ENCODE results near the gene DHX15.

The DHX15 gene

GRCh38 chr4:24582235-24582832, 2.0 kb downstream of the DHX15 start:
- no peak for DNase-seq (ENCODE audit: low read depth)

DNA sequence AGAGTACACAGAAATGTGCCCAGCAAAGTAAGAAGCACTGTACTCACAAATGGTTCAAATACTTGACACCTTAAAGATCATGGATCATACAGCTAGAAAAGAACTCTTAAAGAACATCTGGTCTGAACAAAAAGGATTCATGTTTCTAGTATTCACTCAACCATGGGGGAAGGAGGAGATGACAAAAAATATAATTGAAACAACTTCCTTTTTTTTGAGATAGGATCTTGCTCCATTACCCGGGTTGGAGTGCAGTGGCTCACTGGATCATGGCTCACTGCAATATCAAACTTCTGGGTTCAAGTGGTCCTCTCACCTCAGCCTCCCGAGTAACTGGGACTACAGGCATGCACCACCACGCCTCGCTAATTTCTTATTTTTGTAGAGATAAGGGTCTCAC, 6.0 kb downstream of the DHX15 start:
- DNase-seq (ENCODE audit: low read depth) = no peak

DNA sequence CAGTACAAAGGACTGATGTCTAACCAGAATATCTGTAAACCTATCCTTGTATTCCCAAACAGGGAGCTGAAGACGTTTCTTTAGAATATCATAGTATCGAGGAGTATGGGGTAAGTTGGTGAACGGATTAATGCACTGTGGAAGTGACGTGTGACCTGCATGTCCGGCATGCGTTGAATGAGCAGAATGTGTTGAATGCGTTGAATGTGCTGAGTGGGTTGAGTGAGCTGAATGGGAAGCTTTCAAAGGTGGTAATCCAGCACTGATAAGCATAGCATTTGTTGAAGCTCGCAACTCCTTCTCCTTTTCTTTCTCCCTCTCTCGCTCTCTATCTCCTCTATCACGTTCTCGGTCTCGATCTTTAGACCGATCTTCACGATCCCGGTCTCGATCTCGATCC, 8.1 kb downstream of the DHX15 start:
- DNase-seq (ENCODE audit: low read depth) = no peak

GRCh38 chr4:24574236-24574635, 10.1 kb downstream of the DHX15 start:
- DNase-seq (ENCODE audit: low read depth) = no peak

DNA sequence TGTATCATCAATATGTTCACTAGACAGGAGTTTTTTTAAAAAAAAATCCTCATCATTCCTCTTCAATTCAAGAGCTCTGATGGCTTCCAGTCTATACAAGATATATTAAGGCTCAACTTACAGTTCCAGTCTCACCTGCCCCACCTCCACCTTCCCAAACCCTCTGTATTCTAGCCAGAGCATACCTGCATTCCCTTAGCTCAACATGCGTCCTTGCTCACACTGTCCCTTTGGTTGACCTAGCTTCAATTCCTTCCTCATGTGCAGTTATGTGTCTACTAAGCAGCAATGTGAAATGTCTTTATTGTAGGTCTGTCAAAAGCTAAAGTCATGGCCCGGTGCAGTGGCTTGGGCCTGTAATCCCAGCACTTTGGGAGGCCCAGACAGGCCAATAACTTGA, 10.8 kb downstream of the DHX15 start:
- no peak for DNase-seq (ENCODE audit: low read depth)

DNA sequence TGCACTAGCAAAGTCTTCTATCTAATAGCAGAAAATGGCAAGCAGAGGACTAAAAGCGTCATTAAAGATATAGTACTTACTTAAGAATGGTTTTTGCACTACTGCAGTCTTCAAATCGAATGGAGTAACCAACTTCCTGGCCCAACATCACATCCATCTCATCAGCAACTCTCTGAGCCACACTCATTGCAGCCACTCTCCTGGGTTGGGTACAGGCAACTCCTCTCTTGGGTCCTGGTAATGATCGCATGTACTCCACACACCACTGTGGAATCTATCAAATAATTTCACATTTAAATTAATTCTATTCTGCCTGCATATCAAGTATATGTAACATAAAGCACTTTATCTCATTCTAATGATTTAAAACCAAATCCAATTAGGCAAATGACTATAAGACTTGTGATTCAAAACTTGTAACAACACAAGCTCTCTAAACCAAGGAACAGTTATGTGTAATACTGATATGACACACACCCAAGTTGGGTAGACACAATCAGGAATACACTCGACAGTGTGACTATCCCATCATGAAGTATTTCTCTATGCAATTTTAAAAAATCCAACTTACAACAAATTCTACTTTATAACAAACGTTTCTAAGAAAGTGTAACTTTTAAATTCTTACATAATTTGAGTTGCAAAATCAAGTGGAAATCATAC, 13.6 kb downstream of the DHX15 start:
- DNase-seq (ENCODE audit: low read depth) = no peak

- DNase-seq (ENCODE audit: low read depth) = no peak
Measured at GRCh38 chr4:24570172-24570571, 14.2 kb downstream of the DHX15 start.

DNA sequence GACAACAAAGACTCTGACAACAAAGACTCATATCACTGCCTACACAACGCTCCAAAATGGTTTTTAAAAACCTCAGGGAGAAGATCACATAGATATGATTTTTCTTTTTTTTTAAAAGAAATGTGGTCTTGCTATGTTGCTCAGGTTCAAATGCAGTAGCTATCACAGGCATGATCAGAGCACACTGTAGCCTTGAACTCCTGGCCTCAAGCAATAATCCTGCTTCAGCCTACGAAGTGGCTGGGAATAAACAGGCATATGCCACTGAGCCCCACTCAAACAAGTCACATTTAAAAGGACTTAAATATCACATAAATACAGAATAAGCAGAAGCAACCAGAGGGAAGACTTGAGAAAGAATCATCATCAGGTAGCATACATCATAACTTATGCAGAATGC, 14.7 kb downstream of the DHX15 start:
- DNase-seq (ENCODE audit: low read depth) = no peak

DNA sequence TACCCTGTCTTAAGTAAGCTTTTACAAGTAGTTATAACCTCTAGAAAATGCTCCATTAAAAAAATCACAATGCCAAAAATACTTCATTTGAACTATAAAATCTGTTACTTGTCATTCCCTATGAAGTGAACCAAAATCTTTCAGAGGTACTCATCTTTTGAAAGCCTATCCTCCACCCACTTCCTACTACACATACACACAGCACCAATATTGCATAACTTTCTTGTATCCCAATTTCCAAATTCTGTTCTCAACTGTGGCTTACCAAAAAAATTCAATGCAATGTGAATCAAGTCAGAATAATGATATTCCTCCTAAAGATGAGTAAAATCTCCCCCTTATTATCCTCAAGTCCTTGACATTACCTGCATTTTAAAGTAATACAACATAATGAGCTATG, 15.9 kb downstream of the DHX15 start:
- DNase-seq (ENCODE audit: low read depth) = no peak

- DNase-seq (ENCODE audit: low read depth) = no peak
Measured at GRCh38 chr4:24565054-24565453, 19.3 kb downstream of the DHX15 start.

DNA sequence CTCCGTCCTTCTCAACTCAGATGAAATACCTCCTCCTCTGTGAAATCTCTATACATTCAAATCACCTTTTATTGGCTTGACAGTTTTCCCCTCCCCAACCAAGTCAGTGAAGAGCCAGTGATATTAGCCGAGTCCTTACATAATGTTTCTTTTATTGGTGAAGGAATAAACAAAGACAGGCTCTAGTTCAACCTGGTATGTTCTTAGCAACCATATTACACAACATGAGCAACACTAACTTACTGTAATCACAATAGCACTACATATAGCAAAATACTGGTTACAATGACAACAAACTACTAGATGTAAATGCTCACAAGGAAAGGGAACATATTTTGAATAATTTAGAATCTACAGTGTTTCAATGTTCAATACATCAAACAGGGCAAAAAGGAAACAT, 19.9 kb downstream of the DHX15 start:
- DNase-seq (ENCODE audit: low read depth) = no peak

DNA sequence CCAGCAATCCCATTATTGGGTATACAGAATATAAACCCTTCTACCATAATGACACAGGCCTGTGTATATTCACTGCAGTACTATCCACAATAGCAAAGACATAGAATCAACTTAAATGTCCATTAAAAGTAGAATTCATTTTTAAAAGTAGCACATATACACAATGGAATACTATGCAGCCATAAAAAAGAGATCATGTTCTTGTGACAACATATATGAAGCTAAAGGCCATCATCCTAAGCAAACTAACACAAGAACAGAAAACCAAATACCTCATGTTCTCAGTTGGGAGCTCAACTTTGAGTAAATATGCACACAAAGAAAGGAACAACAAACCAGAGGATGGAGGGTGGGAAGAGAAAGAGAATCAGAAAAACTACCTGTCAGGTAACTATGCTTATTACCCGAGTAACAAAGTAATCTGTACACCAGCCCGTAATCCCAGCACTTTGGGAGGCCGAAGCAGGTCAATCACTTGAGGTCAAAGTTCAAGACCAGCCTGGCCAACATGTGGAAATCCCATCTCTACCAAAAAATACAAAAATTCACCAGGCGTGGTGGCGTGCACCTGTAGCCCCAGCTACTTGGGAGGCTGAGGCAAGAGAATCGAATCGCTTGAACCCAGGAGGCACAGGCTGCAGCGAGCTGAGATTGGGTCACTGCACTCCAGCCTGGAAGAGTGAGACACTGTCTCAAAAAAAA, 22.8 kb downstream of the DHX15 start:
- DNase-seq (ENCODE audit: low read depth) = no peak

- DNase-seq (ENCODE audit: low read depth) = no peak
Measured at GRCh38 chr4:24560868-24561368, 23.4 kb downstream of the DHX15 start.

DNA sequence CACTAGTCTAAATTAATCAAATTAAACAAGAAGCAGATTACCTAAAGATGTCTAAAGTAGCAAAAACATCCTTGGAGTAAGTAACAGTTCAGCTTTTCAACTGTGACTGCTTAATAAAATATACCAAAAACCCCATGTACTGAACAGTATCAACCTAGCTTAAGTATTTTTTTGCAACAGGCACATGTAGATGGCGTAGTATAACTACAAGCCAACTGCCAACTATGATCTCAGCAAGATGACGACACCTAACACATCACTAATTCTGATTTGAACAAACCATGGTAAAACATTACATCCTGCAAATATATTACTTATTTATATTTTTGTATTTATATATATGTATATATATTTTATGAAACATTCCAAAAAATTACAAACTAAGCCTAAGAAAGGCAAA, 24.5 kb downstream of the DHX15 start:
- no peak for DNase-seq (ENCODE audit: low read depth)

- no peak for DNase-seq (ENCODE audit: low read depth)
Measured at GRCh38 chr4:24559032-24559821, 25.1 kb downstream of the DHX15 start.

DNA sequence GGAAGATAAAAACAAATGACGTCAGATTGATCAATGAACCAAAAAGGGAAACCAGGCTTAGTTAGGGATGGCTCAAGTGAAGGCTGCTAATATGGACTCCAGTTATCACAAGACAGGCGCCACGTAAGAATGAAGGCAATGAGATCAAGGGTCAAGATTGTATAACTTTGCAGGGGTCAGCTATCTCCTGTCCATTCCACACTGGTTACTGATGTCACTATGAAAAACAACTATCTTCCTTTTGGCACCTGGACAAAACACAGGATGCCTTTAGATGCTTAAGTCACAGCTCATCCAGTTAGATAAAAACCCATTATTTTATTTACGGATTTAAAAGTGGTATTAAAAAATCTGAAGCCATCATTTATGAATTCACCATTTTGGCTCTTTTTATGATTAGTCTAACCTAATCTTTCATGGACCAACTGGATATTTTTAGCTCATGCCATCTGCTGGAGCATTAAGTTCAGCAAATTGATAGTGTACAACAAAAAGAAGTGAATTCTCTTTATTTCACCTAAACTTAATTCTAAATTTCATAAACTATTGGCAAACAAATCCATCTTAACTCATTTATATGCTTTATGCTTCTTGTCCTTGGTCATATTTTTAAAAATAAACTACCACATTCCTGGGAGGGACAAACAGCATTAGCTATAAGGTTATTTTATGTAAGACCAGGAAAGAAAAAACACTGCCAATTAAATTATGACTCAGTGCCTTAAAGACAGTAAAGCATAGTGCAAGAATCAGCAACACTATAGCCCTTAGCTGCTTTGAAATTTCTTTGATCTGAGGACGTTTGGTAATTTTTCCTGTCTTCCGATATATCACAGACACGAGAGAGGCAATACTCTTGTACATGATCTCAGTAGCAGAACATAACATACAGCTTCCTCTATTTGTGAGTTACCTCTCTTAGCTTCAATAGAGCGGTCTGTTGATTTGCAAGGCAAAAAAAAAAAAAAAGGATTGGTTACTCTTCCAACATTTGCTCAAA, 27.0 kb downstream of the DHX15 start:
- no peak for DNase-seq (ENCODE audit: low read depth)

- no peak for DNase-seq (ENCODE audit: low read depth)
Measured at GRCh38 chr4:24551492-24552289, 32.7 kb downstream of the DHX15 start.

DNA sequence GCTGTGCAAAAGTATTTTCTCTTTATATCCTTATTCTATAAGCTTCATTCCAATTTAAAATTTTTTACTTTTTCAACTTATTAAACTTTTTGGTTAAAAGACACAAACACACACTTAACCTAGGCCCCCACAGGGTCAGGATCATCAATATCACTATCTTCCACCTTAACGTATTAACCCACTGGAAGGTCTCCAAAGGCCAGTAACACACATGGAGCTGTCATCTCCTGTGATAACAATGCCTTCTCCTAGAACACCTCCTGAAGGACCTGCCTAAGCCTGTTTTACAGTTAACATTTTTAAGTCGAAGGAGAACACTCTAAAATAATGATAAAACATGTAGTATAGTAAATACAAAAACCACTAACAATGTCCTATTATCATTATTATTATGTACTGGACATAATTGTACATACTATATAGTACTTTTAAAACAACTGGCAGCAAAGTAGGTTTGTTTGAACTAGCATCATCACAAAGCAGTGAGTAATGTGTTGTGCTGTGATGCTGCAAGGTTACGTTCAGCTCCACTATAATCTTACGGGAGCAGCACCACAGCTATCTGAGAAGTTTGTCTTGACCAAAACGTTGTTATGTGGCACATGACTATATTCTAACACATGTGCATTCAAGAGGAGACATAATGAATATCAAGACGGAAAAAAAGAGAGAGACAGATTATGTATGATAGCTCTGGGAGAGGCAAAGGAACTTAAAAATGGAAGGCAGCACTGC, 33.7 kb downstream of the DHX15 start:
- no peak for DNase-seq (ENCODE audit: low read depth)

DNA sequence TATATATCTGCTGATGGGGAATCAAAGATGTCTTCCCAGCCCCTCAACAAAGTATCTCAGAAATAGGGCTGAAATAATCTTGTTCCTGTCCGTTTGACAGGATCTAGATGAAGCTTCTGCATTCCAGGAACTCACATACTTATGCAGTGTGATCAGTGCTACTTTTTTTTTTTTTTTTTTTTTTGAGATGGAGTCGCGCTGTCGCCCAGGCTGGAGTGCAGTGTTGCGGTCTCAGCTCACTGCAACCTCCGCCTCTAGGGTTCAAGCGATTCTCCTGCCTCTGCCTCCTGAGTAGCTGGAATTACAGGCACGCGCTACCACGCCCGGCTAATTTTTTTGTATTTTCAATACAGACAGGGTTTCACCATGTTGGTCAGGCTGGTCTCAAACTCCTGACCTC, 36.4 kb downstream of the DHX15 start:
- no peak for DNase-seq (ENCODE audit: low read depth)

Measured in stimulated activated CD8-positive, alpha-beta memory T cell treated with anti-CD3 and anti-CD28 coated beads, Interleukin-12 subunit alpha, Interleukin-12 subunit beta, amount 100 ng/mL, for 4 hours (primary cell).